Measurements from ENCODE around the gene NSUN5. TPM values are rescaled to one million over a fixed set of nuclear protein-coding genes. Genes with fewer than 3 reads are reported as not detected.

Gene NSUN5
- total RNA-seq, 1 donor from 2014 or later: 27.1 TPM

DNA sequence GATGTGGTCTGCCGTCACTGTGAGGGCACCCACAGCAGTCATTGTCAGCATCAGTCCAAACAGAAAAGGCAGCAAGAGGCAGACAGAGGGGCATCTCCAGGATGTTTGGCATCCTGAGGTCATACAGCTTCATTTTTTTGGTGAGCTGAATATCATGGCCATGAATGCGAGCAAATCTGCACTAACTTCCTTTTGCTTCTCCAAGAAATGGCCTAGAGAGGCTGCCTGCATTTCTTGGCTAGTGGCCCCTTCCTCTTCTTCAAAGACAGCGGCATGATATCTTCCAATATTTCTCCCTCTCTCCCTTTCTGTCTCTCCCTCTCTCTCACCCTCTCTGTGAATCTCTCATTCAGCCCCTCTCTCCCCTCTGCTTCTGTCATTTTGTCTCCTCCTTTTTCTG lies 44.2 kb upstream of the NSUN5 start:
- Histone ChIP-seq H3K27me3 (ENCODE audit: low read depth) (no peaks in the 10 kb centered on the region), H3K27ac (no peak overlapping the region), H3K36me3 (no peaks in the 10 kb centered on the region), H3K4me1 (peaks cover under 1% of the 10 kb centered on the region), H3K9me3 (no peaks in the 10 kb centered on the region), H3K4me3 (no peak overlapping the region)
- no peak for DNase-seq
- no peak for ATAC-seq
- intact Hi-C loops (cut with DNase I): no loop called here
- TF ChIP-seq, protein P1, sequence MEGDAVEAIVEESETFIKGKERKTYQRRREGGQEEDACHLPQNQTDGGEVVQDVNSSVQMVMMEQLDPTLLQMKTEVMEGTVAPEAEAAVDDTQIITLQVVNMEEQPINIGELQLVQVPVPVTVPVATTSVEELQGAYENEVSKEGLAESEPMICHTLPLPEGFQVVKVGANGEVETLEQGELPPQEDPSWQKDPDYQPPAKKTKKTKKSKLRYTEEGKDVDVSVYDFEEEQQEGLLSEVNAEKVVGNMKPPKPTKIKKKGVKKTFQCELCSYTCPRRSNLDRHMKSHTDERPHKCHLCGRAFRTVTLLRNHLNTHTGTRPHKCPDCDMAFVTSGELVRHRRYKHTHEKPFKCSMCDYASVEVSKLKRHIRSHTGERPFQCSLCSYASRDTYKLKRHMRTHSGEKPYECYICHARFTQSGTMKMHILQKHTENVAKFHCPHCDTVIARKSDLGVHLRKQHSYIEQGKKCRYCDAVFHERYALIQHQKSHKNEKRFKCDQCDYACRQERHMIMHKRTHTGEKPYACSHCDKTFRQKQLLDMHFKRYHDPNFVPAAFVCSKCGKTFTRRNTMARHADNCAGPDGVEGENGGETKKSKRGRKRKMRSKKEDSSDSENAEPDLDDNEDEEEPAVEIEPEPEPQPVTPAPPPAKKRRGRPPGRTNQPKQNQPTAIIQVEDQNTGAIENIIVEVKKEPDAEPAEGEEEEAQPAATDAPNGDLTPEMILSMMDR (IDR thresholded peaks at IDR 0.05): no peak

DNA sequence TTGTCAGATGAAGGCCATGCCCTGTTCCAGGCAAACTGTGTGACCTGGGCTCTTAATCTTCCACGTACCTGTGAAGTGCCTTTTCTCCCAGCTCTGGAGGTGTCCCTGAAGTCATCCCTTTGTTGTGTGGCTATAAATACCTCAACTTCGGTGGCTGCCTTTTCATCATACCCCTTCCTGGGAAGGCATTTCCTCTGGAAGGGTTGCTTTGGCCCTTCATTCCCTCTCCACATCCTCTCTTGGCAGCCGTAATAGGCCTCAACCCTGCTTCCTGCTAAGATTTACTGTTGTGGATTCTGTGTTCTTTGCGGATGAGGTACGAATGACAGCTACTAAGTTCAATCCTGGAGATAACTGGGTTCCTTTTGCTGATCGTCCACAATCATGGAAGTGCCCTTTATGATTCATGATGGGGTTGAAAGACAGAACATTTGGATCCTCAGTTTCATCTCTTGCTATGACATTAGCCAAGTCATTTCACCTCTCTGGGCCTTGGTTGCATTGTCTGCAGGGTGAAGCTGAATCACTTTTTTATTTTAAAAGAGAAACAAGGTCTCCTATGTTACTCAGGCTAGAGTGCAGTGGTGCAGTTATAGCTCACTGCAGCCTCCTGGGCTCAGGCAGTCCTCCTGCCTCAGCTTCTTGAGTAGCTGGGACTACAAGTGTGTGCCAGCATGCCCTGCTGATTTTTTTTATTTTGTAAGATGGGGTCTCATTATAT lies 43.0 kb upstream of the NSUN5 start:
- no peak overlapping the region for H3K27ac ChIP-seq
- H3K9me3 ChIP-seq: no peaks in the 10 kb centered on the region
- intact Hi-C loops (cut with DNase I): no loop called here
- no peak for ATAC-seq
- no peaks in the 10 kb centered on the region for H3K27me3 ChIP-seq (ENCODE audit: low read depth)
- DNase-seq: no peak
- TF ChIP-seq, protein P1 (IDR thresholded peaks at IDR 0.05): no peak
- H3K4me3 ChIP-seq: no peak overlapping the region
- H3K4me1 ChIP-seq: no peaks in the 10 kb centered on the region
- no peaks in the 10 kb centered on the region for H3K36me3 ChIP-seq

DNA sequence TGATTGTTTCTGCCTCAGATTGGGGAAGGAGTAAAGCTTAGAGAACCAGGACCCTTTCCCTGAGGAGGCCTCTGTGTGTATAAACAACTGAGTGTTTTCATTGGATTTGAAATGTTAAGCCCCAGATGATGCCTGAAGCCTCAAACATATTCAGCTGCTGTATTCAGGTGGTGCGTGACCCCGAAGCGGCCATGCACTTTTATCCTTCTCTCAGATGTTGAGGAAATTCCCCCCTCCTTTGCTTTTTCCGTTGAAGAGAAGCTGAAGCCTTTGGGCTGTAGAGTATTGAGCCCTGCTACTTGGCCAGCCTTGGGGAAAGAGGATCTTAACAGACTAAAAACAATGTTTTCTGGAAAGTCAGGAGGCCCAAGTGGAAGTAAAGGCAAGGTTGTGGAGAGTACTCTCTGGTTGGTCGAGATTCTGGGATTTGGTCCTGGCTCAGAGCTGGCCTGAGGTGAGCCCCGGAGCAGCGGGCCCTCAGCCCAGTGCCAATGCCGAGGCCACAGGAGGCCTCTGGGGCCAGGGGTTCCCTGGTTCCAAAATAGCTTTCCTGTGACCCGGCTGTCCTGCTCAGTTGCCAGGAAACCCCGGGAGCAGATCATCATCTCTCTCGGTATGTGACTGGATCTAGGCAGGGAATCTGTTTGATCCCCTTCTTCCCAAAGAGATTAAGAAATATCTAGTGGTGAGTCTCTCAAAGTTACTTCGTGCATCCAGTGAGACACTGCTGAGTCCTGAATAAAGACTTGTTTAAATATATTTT lies 41.9 kb upstream of the NSUN5 start:
- Histone ChIP-seq H3K27me3 (ENCODE audit: low read depth) (no peaks in the 10 kb centered on the region), H3K27ac (no peak overlapping the region), H3K9me3 (no peaks in the 10 kb centered on the region), H3K4me3 (no peak overlapping the region), H3K36me3 (no peaks in the 10 kb centered on the region), H3K4me1 (no peaks in the 10 kb centered on the region)
- intact Hi-C loops (cut with DNase I): no loop called here
- no peak for ATAC-seq
- TF ChIP-seq, protein P1 (IDR thresholded peaks at IDR 0.05): no peak
- DNase-seq: no peak

DNA sequence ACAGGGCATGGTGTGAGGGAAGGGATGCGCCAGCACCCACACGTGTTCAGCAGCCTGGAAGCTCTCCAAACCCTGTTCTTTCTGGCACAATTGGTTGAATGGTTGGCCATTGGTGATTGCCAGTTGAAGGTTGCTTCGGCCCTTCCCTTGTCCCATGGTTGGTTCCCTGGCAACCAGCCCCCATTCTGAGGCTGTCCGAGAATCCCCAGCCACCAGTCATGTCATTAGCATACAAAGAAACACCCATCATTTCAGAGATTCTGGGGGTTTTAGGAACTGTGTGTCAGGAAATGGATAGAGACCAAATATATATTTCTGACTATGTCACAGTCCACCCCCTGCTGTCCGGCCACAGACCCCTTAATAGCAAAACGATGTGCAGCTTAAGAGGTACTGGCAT lies 41.1 kb upstream of the NSUN5 start:
- TF ChIP-seq, protein P1 (IDR thresholded peaks at IDR 0.05): no peak
- Histone ChIP-seq H3K4me3 (no peak overlapping the region), H3K27ac (no peak overlapping the region), H3K36me3 (no peaks in the 10 kb centered on the region), H3K9me3 (no peaks in the 10 kb centered on the region), H3K27me3 (ENCODE audit: low read depth) (no peaks in the 10 kb centered on the region), H3K4me1 (no peaks in the 10 kb centered on the region)
- DNase-seq (no peak), ATAC-seq (no peak)
- intact Hi-C loops (cut with DNase I): no loop called here

DNA sequence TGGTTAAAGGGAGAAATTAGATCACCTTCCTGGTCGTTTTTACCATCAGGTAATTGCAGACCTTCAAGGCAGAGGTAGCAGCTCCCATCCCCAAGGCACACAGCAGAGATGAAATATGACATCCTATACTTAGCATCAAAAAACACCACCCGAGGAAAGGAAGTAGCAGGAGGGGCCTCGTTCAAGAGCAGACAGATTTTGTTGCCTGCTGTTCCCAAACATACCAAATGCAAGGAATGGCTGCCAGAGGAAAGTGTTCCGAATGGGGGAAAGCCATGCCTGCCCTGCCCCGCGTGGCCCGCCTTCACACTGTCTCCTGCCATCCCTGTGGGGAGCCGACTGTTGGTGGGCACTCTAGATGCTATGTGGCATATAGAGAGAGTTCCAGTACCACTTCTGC lies 37.3 kb upstream of the NSUN5 start:
- intact Hi-C loops (cut with DNase I): no loop called here
- DNase-seq: no peak
- no peak for ATAC-seq
- no peaks in the 10 kb centered on the region for H3K27me3 ChIP-seq (ENCODE audit: low read depth)
- H3K4me3 ChIP-seq: no peak overlapping the region
- TF ChIP-seq, protein P1 (IDR thresholded peaks at IDR 0.05): no peak
- H3K4me1 ChIP-seq: no peaks in the 10 kb centered on the region
- no peaks in the 10 kb centered on the region for H3K36me3 ChIP-seq
- no peak overlapping the region for H3K27ac ChIP-seq
- H3K9me3 ChIP-seq: no peaks in the 10 kb centered on the region

Measured in lower lobe of right lung (tissue), 2 donors.